ENCODE measurements around the gene TRIM5.

TRIM5 gene

GRCh38 chr11:5713695-5714094, 28.8 kb upstream of the TRIM5 start:
- ChIA-PET CTCF (interaction anchor here (1.3 to 1.4 kb wide), 2 partner anchors 24 to 28 kb away, joined by 3 to 4 read pairs; partner anchors contain the start of gene TRIM22), POLR2A (no interaction called here)
- no peak for TF ChIP-seq CTCF (IDR thresholded peaks at IDR 0.05; ENCODE audit: control extremely low read depth, extremely low read depth, low read depth, missing control alignments)
- no peak for DNase-seq (ENCODE audit: extremely low spot score)

- ChIA-PET CTCF (interaction anchor here (1.1 to 1.4 kb wide), 3 partner anchors 13 to 29 kb away, joined by 3 to 6 read pairs (median 4); partner anchors contain the start of gene TRIM5), POLR2A (interaction anchor here (1.0 kb wide), 1 partner anchor 11 kb away, joined by 3 read pairs; no protein-coding TSS in a partner anchor)
- peak; percentile 31 for TF ChIP-seq CTCF (IDR thresholded peaks at IDR 0.05; ENCODE audit: control extremely low read depth, extremely low read depth, low read depth, missing control alignments)
- DNase-seq (ENCODE audit: extremely low spot score): no peak
Measured at GRCh38 chr11:5712507-5712906, 27.6 kb upstream of the TRIM5 start.

DNA sequence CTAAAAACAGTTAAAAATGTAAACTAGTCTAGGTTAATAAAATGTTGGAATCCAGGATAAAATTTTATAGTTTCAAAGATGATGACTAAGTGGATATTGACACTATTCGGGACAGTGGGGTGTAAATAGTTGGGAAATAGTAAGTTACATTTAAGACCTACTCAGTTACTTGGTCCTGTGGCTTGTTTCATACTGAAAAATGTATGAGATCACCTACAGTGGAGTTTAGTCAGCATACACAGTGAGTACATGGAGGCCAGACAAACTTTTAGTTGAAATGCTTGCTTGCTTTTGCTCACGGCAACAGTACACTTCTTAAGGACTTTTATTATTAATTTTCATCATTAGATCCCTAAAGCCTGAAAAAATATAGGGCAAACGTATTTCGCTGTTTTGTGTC, 20.8 kb upstream of the TRIM5 start:
- ChIA-PET POLR2A (no interaction called here), CTCF (interaction anchor here (1.0 kb wide), 1 partner anchor 16 kb away, joined by 3 read pairs; the partner anchor contains the start of gene TRIM22)
- DNase-seq (ENCODE audit: extremely low spot score): no peak
- TF ChIP-seq CTCF (IDR thresholded peaks at IDR 0.05; ENCODE audit: control extremely low read depth, extremely low read depth, low read depth, missing control alignments): no peak

- ChIA-PET POLR2A (interaction anchor here (0.9 kb wide), 1 partner anchor 13 kb away, joined by 5 read pairs; no protein-coding TSS in a partner anchor), CTCF (interaction anchor here (1.5 kb wide), 1 partner anchor 14 kb away, joined by 4 read pairs; the partner anchor contains the start of gene TRIM22)
- no peak for DNase-seq (ENCODE audit: extremely low spot score)
- TF ChIP-seq CTCF (IDR thresholded peaks at IDR 0.05; ENCODE audit: control extremely low read depth, extremely low read depth, low read depth, missing control alignments): no peak
Measured at GRCh38 chr11:5703741-5704536, 19.1 kb upstream of the TRIM5 start.

DNA sequence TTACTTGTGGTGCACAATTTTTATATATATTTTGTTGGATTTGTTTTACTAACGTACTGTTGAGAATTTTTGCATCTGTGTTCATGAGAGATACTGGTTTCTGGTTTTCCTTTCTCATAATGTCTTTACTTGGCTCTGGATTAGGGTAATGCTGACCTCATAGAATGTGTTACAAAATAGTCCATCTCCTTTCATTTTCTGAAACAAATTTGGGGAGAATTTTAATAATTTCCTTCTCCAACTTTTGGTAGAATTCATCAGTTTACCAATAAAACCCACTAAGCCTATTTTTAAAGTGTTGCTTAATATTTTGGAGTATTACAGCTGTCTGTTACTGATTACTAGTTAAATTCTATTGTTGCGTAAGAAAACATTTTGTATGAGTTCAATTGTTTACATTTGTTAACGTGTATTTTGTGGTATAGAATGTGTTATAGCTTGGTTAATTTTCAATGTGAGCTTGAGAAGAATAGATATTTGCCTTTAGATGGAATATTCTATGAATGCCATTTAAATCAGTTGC, 16.2 kb upstream of the TRIM5 start:
- CTCF ChIA-PET: interaction anchor here (0.7 to 1.7 kb wide), 4 partner anchors 10 to 17 kb away, joined by 3 to 5 read pairs (median 4); partner anchors contain the start of genes TRIM22 and TRIM5
- TF ChIP-seq CTCF (IDR thresholded peaks at IDR 0.05; ENCODE audit: control extremely low read depth, extremely low read depth, low read depth, missing control alignments): no peak
- POLR2A ChIA-PET: interaction anchor here (1.2 to 1.3 kb wide), 2 partner anchors 8 to 11 kb away, joined by 3 read pairs; no protein-coding TSS in a partner anchor
- DNase-seq (ENCODE audit: extremely low spot score): no peak

DNA sequence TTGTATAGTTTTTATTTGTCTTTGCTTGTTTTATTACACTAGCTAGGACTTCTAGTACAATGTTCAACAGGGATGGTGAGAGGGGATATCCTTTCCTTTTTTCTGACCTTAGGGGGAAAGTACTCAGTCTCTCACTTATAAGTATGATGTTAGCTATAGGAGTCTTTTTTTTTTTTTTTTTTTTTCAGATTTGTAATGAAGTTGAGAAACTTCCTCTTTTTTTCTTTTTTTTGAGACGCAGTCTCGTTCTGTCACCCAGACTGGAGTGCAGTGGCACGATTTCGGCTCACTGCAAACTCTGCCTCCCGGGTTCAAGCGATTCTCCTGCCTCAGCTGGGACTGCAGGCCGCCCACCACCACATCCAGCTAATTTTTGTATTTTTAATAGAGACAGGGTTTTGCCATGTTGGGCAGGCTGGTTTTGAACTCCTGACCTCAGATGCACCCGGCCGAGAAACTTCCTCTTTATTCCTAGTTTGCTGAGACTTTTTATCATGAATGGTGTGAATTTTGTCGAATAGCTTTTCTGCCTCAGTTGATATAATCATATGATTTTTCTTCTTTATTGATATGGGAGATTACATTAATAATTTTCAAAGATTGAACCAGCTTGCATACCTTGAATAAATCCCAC, 15.7 kb upstream of the TRIM5 start:
- CTCF ChIA-PET: interaction anchor here (0.8 to 1.7 kb wide), 2 partner anchors 11 to 16 kb away, joined by 3 to 4 read pairs; partner anchors contain the start of genes TRIM22 and TRIM5
- no peak for DNase-seq (ENCODE audit: extremely low spot score)
- POLR2A ChIA-PET: interaction anchor here (0.6 to 1.3 kb wide), 4 partner anchors 9 to 69 kb away, joined by 3 to 8 read pairs (median 4); no protein-coding TSS in a partner anchor
- no peak for TF ChIP-seq CTCF (IDR thresholded peaks at IDR 0.05; ENCODE audit: control extremely low read depth, extremely low read depth, low read depth, missing control alignments)
